Suprapubic skin (tissue), 4 donors: ENCODE data around the gene RXFP3. TPM values are rescaled to one million over a fixed set of nuclear protein-coding genes. Genes with fewer than 3 reads are reported as not detected.

Source experiments
- DNase-seq, 2 donors: peaks; one replicate each; pipeline ENCODE4 v3.0.0-alpha.2; 2019; ENCODE audit warnings: low spot score in 2 of 2
- H3K27ac ChIP-seq: fragments of 200-600 bp; sonication (generic); one replicate; pipeline ENCODE4 v1.5.1; 2019
- H3K27me3 ChIP-seq: fragments of 200-600 bp; sonication (generic); one replicate; pipeline ENCODE4 v1.5.1; 2019
- H3K36me3 ChIP-seq: fragments of 200-600 bp; sonication (generic); one replicate; pipeline ENCODE4 v1.5.1; 2019
- H3K4me1 ChIP-seq: fragments of 200-600 bp; sonication (generic); one replicate; pipeline ENCODE4 v1.5.1; 2019
- H3K4me3 ChIP-seq: fragments of 200-600 bp; sonication (generic); one replicate; pipeline ENCODE4 v1.5.1; 2019; ENCODE audit warnings: mild to moderate bottlenecking
- H3K9me3 ChIP-seq: fragments of 200-600 bp; sonication (generic); one replicate; pipeline ENCODE4 v1.5.1; 2019
- CTCF ChIP-seq, 2 donors: fragments of 200-600 bp in 1 of 2; fragments of 450-650 bp in 1 of 2; sonication (generic) in 1 of 2; IDR thresholded peaks; one replicate each; pipeline ENCODE4 v1.5.1; 2016 to 2019; ENCODE audit warnings: antibody characterized with exemption in 2 of 2, mild to moderate bottlenecking in 1 of 2, moderate library complexity in 1 of 2
- EP300 ChIP-seq: sonication (generic); formaldehyde crosslinking; IDR thresholded peaks from one replicate; pipeline ENCODE4 v1.6.1; 2017; ENCODE audit warnings: antibody characterized with exemption
- POLR2A ChIP-seq, 2 donors: fragments of 450-650 bp; IDR thresholded peaks; one replicate each; pipeline ENCODE4 v1.6.1; 2017; ENCODE audit warnings: antibody characterized with exemption in 2 of 2, mild to moderate bottlenecking in 2 of 2, moderate library complexity in 2 of 2
- POLR2AphosphoS5 ChIP-seq, 3 donors: sonication (generic); formaldehyde crosslinking; IDR thresholded peaks; one replicate each; pipeline ENCODE4 v1.6.1; 2017; ENCODE audit warnings: antibody characterized with exemption in 3 of 3
- WGBS: methylation state at CpG from one replicate; pipeline ENCODE4 v1.1.5; 2018; 5-methylcytosine and 5-hydroxymethylcytosine counted together
- total RNA-seq, 4 donors: library from RNA; depleted of rRNA; stranded (reverse); fragments of >200 nt; gene quantifications; one replicate each; pipeline ENCODE4 v1.1.0, GENCODE V29; 2016

RXFP3 gene
- total RNA-seq, 4 donors from 2014 or later: not detected

DNA sequence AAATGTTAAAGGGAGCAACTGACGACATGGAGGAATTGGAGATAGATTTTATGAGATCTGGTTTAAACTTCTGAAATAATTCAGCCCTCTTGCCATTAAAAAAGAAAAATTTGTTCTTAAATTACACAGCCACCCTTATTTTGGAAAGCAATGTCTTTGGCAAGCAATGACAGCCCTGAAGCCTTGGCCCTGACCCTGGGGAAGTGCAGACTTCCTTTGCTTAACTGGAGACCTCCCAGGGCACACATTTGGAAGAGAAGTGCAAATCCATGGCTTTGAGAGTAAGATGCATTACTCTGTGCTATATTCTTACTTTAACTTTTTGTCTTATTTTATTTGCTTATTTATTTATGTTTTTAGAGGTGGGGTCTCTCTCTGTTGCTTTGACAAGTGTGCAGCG lies 22.0 kb downstream of the RXFP3 start:
- no peaks in the 10 kb centered on the region for H3K36me3 ChIP-seq
- H3K4me3 ChIP-seq: no peak overlapping the region
- TF ChIP-seq POLR2AphosphoS5 (IDR thresholded peaks at IDR 0.05) (no peak), POLR2A (IDR thresholded peaks at IDR 0.05) (no peak), EP300 (no peak), CTCF (IDR thresholded peaks at IDR 0.05) (no peak)
- no peaks in the 10 kb centered on the region for H3K9me3 ChIP-seq
- H3K27me3 ChIP-seq: no peaks in the 10 kb centered on the region
- no peak for DNase-seq
- WGBS: 77% methylated on average over 2 of the region's 2 CpGs
- H3K27ac ChIP-seq: no peak overlapping the region
- no peaks in the 10 kb centered on the region for H3K4me1 ChIP-seq

DNA sequence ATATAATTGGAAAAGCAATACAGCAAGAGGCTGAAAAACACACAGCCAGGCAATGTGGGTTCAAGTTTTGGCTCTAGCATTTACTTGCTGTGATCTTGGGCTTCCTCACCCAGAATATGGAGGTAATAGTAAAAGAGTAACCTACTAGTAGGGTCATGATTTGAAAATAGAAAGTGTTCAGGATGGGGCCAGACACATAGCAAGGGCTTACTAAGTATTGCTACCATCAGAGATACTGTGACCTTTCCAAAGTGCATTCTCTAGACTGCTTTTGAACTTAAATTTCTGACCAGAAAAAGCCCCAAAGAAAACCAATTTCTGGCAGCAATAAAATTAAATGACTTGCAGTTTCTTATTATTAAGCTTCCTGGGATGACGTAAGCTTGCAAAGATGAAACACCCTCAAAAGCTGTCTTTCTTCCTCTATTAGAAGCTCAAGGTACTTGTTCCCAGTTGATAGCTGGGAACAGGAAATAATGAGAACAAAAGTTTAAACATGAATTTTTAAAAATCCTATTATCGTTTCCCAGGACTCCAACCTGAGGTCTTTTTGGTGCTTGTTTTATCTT lies 28.0 kb downstream of the RXFP3 start:
- TF ChIP-seq POLR2AphosphoS5 (IDR thresholded peaks at IDR 0.05): no peak
- no peak for TF ChIP-seq EP300
- no peak for TF ChIP-seq CTCF (IDR thresholded peaks at IDR 0.05)
- TF ChIP-seq POLR2A (IDR thresholded peaks at IDR 0.05): no peak
- Histone ChIP-seq H3K27me3 (no peaks in the 10 kb centered on the region), H3K9me3 (no peaks in the 10 kb centered on the region), H3K4me1 (peaks cover under 1% of the 10 kb centered on the region), H3K4me3 (no peak overlapping the region), H3K27ac (no peak overlapping the region), H3K36me3 (no peaks in the 10 kb centered on the region)
- no peak for DNase-seq
- 74% methylated on average over 2 of the region's 2 CpGs for WGBS

GRCh38 chr5:33966805-33967204 lies 30.6 kb downstream of the RXFP3 start:
- H3K4me3 ChIP-seq: no peak overlapping the region
- no peak for DNase-seq
- no peaks in the 10 kb centered on the region for H3K36me3 ChIP-seq
- H3K4me1 ChIP-seq: peaks cover 6% of the 10 kb centered on the region
- no peaks in the 10 kb centered on the region for H3K27me3 ChIP-seq
- WGBS: 42% methylated on average over 2 of the region's 2 CpGs
- TF ChIP-seq CTCF (IDR thresholded peaks at IDR 0.05) (no peak), EP300 (no peak), POLR2AphosphoS5 (IDR thresholded peaks at IDR 0.05) (no peak), POLR2A (IDR thresholded peaks at IDR 0.05) (no peak)
- no peak overlapping the region for H3K27ac ChIP-seq
- H3K9me3 ChIP-seq: no peaks in the 10 kb centered on the region

DNA sequence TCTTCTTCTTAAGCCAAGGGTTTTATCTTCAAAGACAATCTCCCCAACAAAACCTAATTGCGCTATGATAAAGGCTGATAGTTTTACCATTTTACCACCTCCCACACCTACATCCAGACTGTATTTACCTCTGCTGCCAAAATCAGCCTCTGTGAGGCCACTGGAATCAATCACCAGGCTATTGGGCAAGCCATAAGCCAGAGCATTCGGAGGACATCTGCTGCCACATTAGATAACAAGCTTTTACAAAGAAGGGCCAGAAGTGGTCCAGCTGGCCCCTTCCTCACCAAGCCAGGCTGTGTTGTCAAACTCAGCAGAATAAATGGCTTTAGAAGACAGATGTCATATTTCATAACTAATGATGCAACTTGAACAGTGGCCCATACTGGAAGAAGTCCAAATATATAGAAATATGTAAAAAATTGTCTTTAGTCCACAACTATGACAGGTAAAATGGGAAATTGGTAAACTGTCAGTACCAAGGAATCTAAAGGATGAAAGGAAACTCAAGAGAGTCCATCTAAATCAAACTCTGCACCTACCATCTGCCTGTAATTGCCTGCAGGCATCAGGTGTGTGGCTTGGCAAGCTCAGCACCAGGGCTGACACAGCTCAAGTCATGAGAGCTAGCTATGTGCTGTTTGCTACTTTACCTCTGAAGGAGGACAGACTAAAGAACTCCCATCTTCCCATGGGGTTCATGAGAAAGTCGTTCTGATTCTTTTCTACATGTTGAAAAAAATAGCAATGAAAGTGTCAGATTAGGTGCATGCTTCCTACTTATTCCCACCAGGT lies 32.2 kb downstream of the RXFP3 start:
- Histone ChIP-seq H3K4me1 (peaks cover 6% of the 10 kb centered on the region), H3K27me3 (no peaks in the 10 kb centered on the region), H3K27ac (no peak overlapping the region), H3K9me3 (no peaks in the 10 kb centered on the region), H3K4me3 (no peak overlapping the region), H3K36me3 (no peaks in the 10 kb centered on the region)
- 49% methylated on average over 3 of the region's 3 CpGs for whole genome bisulfite sequencing
- TF ChIP-seq EP300 (no peak), POLR2AphosphoS5 (IDR thresholded peaks at IDR 0.05) (no peak), POLR2A (IDR thresholded peaks at IDR 0.05) (no peak), CTCF (IDR thresholded peaks at IDR 0.05) (no peak)
- DNase-seq: no peak

GRCh38 chr5:33969572-33970452 lies 33.6 kb downstream of the RXFP3 start:
- DNase-seq: no peak
- 55% methylated on average over 10 of the region's 10 CpGs for WGBS

More at GRCh38 chr5:33969572-33970452, 33.6 kb downstream of the RXFP3 start:
- Histone ChIP-seq H3K27ac (no peak overlapping the region), H3K4me3 (no peak overlapping the region), H3K36me3 (no peaks in the 10 kb centered on the region), H3K27me3 (no peaks in the 10 kb centered on the region), H3K9me3 (no peaks in the 10 kb centered on the region), H3K4me1 (peaks cover 6% of the 10 kb centered on the region)
- TF ChIP-seq EP300 (no peak), POLR2A (IDR thresholded peaks at IDR 0.05) (no peak), POLR2AphosphoS5 (IDR thresholded peaks at IDR 0.05) (no peak), CTCF (IDR thresholded peaks at IDR 0.05) (peak in 1 of 2 donors; percentile 69)
